H1 (cell line): ENCODE measurements around the gene PAK6. TPM values are rescaled to one million over a fixed set of nuclear protein-coding genes. Genes with fewer than 3 reads are reported as not detected.

Experiments
- CTCF ChIA-PET: fragments of 300-600 bp; sonication (Branson Sonifier 250); formaldehyde crosslinking; loops from one replicate; lab custom pipeline; 2021; ENCODE audit not compliant: partially characterized antibody; lab: Charles Lee
- POLR2A ChIA-PET: fragments of 300-600 bp; sonication (Branson Sonifier 250); formaldehyde crosslinking; loops from one replicate; lab custom pipeline; 2021; ENCODE audit warnings: inconsistent platforms; ENCODE audit not compliant: partially characterized antibody; lab: Charles Lee
- DNase-seq, 2 experiments: peaks; one replicate each; pipeline versions ENCODE4 v3.0.0 to v3.0.0-alpha.2; 2010 to 2022; ENCODE audit warnings: low spot score in 2 of 2, low read depth in 1 of 2, mixed read lengths in 1 of 2
- FAIRE-seq: peaks from 2 replicates; lab custom pipeline; 2011; peaks lifted over from hg19 to GRCh38; lab: Jason Lieb, UNC
- H2AFZ ChIP-seq: 2 replicates; pipeline ENCODE4 v1.8.1; 2012; ENCODE audit warnings: low read length, inconsistent platforms
- H2AK5ac ChIP-seq: 2 replicates; pipeline ENCODE4 v1.6.1; 2013; ENCODE audit warnings: low read depth, low read length
- H2BK120ac ChIP-seq: replicated peaks from 2 replicates; pipeline ENCODE3; 2013; ENCODE audit warnings: low read depth, low read length, inconsistent platforms
- H2BK12ac ChIP-seq: 2 replicates; pipeline ENCODE4 v1.6.1; 2013; ENCODE audit warnings: low read depth, low read length
- H2BK15ac ChIP-seq: 2 replicates; pipeline ENCODE4 v1.6.1; 2013; ENCODE audit warnings: low read length
- H2BK20ac ChIP-seq: 2 replicates; pipeline ENCODE4 v1.6.1; 2013; ENCODE audit warnings: low read length
- H2BK5ac ChIP-seq: 2 replicates; pipeline ENCODE4 v1.6.1; 2013; ENCODE audit warnings: low read depth, low read length
- H3K14ac ChIP-seq: 2 replicates; pipeline ENCODE4 v1.6.1; 2013; ENCODE audit warnings: inconsistent platforms; ENCODE audit not compliant: insufficient read length
- H3K18ac ChIP-seq: 2 replicates; pipeline ENCODE4 v1.6.1; 2013; ENCODE audit warnings: low read length; ENCODE audit errors: extremely low read depth
- H3K23ac ChIP-seq: 2 replicates; pipeline ENCODE4 v1.6.1; 2013; ENCODE audit warnings: inconsistent platforms; ENCODE audit not compliant: insufficient read length
- H3K23me2 ChIP-seq: 2 replicates; pipeline ENCODE4 v1.6.1; 2013; ENCODE audit warnings: low read depth, low read length
- H3K27ac ChIP-seq: 2 replicates; pipeline ENCODE4 v1.6.1; 2011; ENCODE audit warnings: low read depth, low read length, inconsistent platforms
- H3K27me3 ChIP-seq, 4 experiments: replicated peaks in 1 of 4; 1 replicate in 1 of 4; 2 replicates in 3 of 4; pipeline versions ENCODE4 v1.6.1 to v1.8.1; 2011 to 2013; ENCODE audit warnings: low read length in 3 of 4, mild to moderate bottlenecking in 3 of 4, inconsistent platforms in 2 of 4, mixed read lengths in 2 of 4, moderate library complexity in 1 of 4; ENCODE audit not compliant: control insufficient read depth in 3 of 4, insufficient read depth in 3 of 4; ENCODE audit errors: extremely low read depth in 1 of 4
- H3K36me3 ChIP-seq, 4 experiments: 2 replicates each; pipeline versions ENCODE4 v1.6.1 to v1.8.1; 2011 to 2013; ENCODE audit warnings: mild to moderate bottlenecking in 4 of 4, low read length in 3 of 4, moderate library complexity in 2 of 4, control low read depth in 1 of 4, inconsistent platforms in 1 of 4; ENCODE audit not compliant: insufficient read depth in 4 of 4, control insufficient read depth in 2 of 4
- H3K4ac ChIP-seq: replicated peaks from 2 replicates; pipeline ENCODE3; 2013; ENCODE audit warnings: low read length, low read depth, mixed read lengths, inconsistent platforms; ENCODE audit not compliant: insufficient read length
- H3K4me1 ChIP-seq, 4 experiments: replicated peaks in 1 of 4; 1 replicate in 1 of 4; 2 replicates in 3 of 4; pipeline versions ENCODE4 v1.6.1 to v1.8.1; 2011 to 2013; ENCODE audit warnings: low read length in 3 of 4, inconsistent platforms in 2 of 4, mixed read lengths in 1 of 4; ENCODE audit not compliant: insufficient read depth in 4 of 4, control insufficient read depth in 3 of 4
- H3K4me2 ChIP-seq, 2 experiments: 2 replicates each; pipeline versions ENCODE4 v1.6.1 to v1.8.1; 2011 to 2013; ENCODE audit warnings: low read depth in 2 of 2, low read length in 2 of 2, control low read depth in 1 of 2, inconsistent platforms in 1 of 2, mild to moderate bottlenecking in 1 of 2; ENCODE audit not compliant: insufficient read depth in 1 of 2
- H3K4me3 ChIP-seq, 4 experiments: fragments of 200-600, 300-600 bp in 1 of 4; sonication (generic), shearing (Covaris generic), sonication (Bioruptor Twin) in 1 of 4; 2 replicates each; pipeline versions ENCODE4 v1.5.1 to v1.8.1; 2011 to 2016; ENCODE audit warnings: low read length in 4 of 4, low read depth in 3 of 4, control low read depth in 2 of 4, inconsistent platforms in 2 of 4, mild to moderate bottlenecking in 2 of 4, mixed read lengths in 1 of 4, moderate library complexity in 1 of 4; ENCODE audit not compliant: insufficient read depth in 2 of 4; ENCODE audit errors: extremely low read depth in 1 of 4
- H3K56ac ChIP-seq: replicated peaks from 2 replicates; pipeline ENCODE3; 2013; ENCODE audit warnings: low read depth, mild to moderate bottlenecking, mixed read lengths, low read length, inconsistent platforms; ENCODE audit not compliant: insufficient read length
- H3K79me1 ChIP-seq: 2 replicates; pipeline ENCODE4 v1.6.1; 2013; ENCODE audit warnings: low read depth, low read length, control low read depth
- H3K79me2 ChIP-seq, 2 experiments: 2 replicates each; pipeline versions ENCODE4 v1.6.1 to v1.8.1; 2012 to 2013; ENCODE audit warnings: low read length in 2 of 2, mild to moderate bottlenecking in 2 of 2, inconsistent platforms in 1 of 2; ENCODE audit not compliant: insufficient read depth in 2 of 2, control insufficient read depth in 1 of 2
- H3K9ac ChIP-seq, 4 experiments: replicated peaks in 1 of 4; 1 replicate in 1 of 4; 2 replicates in 3 of 4; pipeline versions ENCODE4 v1.6.1 to v1.8.1; 2011 to 2013; ENCODE audit warnings: low read depth in 3 of 4, low read length in 3 of 4, control low read depth in 2 of 4, mild to moderate bottlenecking in 2 of 4, moderate library complexity in 2 of 4, inconsistent platforms in 1 of 4; ENCODE audit errors: extremely low read depth in 1 of 4
- H3K9me3 ChIP-seq, 2 experiments: 2 replicates each; pipeline versions ENCODE4 v1.6.1 to v1.8.1; 2012 to 2013; ENCODE audit warnings: mild to moderate bottlenecking in 2 of 2, moderate library complexity in 2 of 2, control low read depth in 1 of 2, inconsistent platforms in 1 of 2, low read depth in 1 of 2, low read length in 1 of 2, mixed read lengths in 1 of 2; ENCODE audit not compliant: insufficient read depth in 2 of 2
- H4K20me1 ChIP-seq, 2 experiments: replicated peaks in 1 of 2; 2 replicates each; pipeline versions ENCODE3 to v1.8.1; 2011 to 2013; ENCODE audit warnings: inconsistent platforms in 2 of 2, low read length in 2 of 2, mild to moderate bottlenecking in 1 of 2; ENCODE audit not compliant: insufficient read depth in 2 of 2, control insufficient read depth in 1 of 2
- H4K5ac ChIP-seq: 2 replicates; pipeline ENCODE4 v1.6.1; 2013; ENCODE audit warnings: low read length, low read depth, mixed read lengths, inconsistent platforms; ENCODE audit not compliant: insufficient read length
- H4K8ac ChIP-seq: 2 replicates; pipeline ENCODE4 v1.8.0; 2013; ENCODE audit warnings: mild to moderate bottlenecking, moderate library complexity, low read length, inconsistent platforms; ENCODE audit not compliant: insufficient read depth; ENCODE audit errors: extremely low read depth
- H4K91ac ChIP-seq: replicated peaks from 2 replicates; pipeline ENCODE3; 2013; ENCODE audit warnings: low read length, mixed read lengths, inconsistent platforms; ENCODE audit not compliant: insufficient read length
- WGBS, 2 experiments: shearing (Covaris generic) in 1 of 2; methylation state at CpG; one replicate each; pipeline versions ENCODE4 v1.1.6 to v1.1.7; 2013 to 2015; ENCODE audit warnings: low lambda C conversion rate in 2 of 2, mixed read lengths in 2 of 2, inconsistent platforms in 1 of 2, low coverage in 1 of 2, missing lambda C conversion rate in 1 of 2; ENCODE audit not compliant: insufficient replicate concordance in 2 of 2, insufficient coverage in 1 of 2, insufficient read length in 1 of 2; ENCODE audit errors: extremely low coverage in 1 of 2, missing lambda C conversion rate in 1 of 2; 5-methylcytosine and 5-hydroxymethylcytosine counted together
- polyA plus RNA-seq, 7 experiments: library from polyadenylated mRNA; depleted of rRNA in 3 of 7; stranded (reverse) in 5 of 7; unstranded in 2 of 7; fragments of >200 nt in 5 of 7; fragments of 200-250 nt in 2 of 7; gene quantifications; 1 replicate in 5 of 7; 2 replicates in 1 of 7; 4 replicates in 1 of 7; pipeline versions ENCODE4 v1.2.1 to v1.2.3, GENCODE V29; 2011 to 2013; ENCODE audit warnings: missing spikeins in 2 of 7, mixed read lengths in 2 of 7
- total RNA-seq: library from RNA; stranded (reverse); fragmentation: NEBNext Ultra II Directional; extraction: Animal tissue kit (Norgen Biotek cat#: 25700); gene quantifications from 2 replicates; pipeline ENCODE4 v1.2.1, GENCODE V29; 2021

The PAK6 gene
- total and polyA plus RNA-seq, 2 of the 8 experiments (the other 6 are each of a cell fraction or from before 2014, with no cell fraction given): 6.9 to 9.4 TPM

GRCh38 chr15:40316931-40317330, 78.1 kb downstream of the PAK6 start:
- no peaks in the 10 kb centered on the region for H3K9me3 ChIP-seq
- no peak overlapping the region for H3K27ac ChIP-seq
- no peak overlapping the region for H2BK12ac ChIP-seq
- H3K4ac ChIP-seq: no peak overlapping the region
- no peak overlapping the region for H4K91ac ChIP-seq
- no peaks in the 10 kb centered on the region for H3K79me1 ChIP-seq
- no peak overlapping the region for H3K9ac ChIP-seq
- no peak overlapping the region for H2AFZ ChIP-seq
- no peak overlapping the region for H3K18ac ChIP-seq
- no peaks in the 10 kb centered on the region for H3K79me2 ChIP-seq
- H3K4me3 ChIP-seq: no peak overlapping the region
- no peak overlapping the region for H2BK5ac ChIP-seq
- H3K23ac ChIP-seq: no peak overlapping the region
- no peak overlapping the region for H2BK20ac ChIP-seq
- ChIA-PET POLR2A (interaction anchor here (0.8 to 1.4 kb wide), 2 partner anchors 28 to 37 kb away, joined by 3 to 4 read pairs; no protein-coding TSS in a partner anchor), CTCF (interaction anchor here (0.6 to 23.9 kb wide), 12 partner anchors 10 to 1089 kb away, joined by 3 to 584 read pairs (median 4); partner anchors contain the start of genes ANKRD63, CCDC9B, PAK6 and PLCB2)
- no peak overlapping the region for H2BK120ac ChIP-seq
- FAIRE-seq (no peak), DNase-seq (no peak)
- peaks cover 0 to 3% (median 2%) of the 10 kb centered on the region in 4 experiments; a peak in 3 of 7 replicates for H3K27me3 ChIP-seq
- H3K36me3 ChIP-seq: no peaks in the 10 kb centered on the region
- H3K23me2 ChIP-seq: no peaks in the 10 kb centered on the region
- H3K4me1 ChIP-seq: peaks cover 0 to 7% (median 2%) of the 10 kb centered on the region in 4 experiments; a peak in 4 of 7 replicates
- no peak overlapping the region for H4K5ac ChIP-seq
- H2AK5ac ChIP-seq: no peak overlapping the region
- 81% methylated on average over 3 of the region's 3 CpGs; no CpG with 5 or more reads in 1 of the 2 experiments for whole genome bisulfite sequencing, 2 experiments
- no peak overlapping the region for H3K14ac ChIP-seq
- peaks cover 0 to 1% of the 10 kb centered on the region in 2 experiments for H4K20me1 ChIP-seq
- H3K56ac ChIP-seq: no peak overlapping the region
- no peak overlapping the region for H4K8ac ChIP-seq
- no peak overlapping the region for H2BK15ac ChIP-seq
- H3K4me2 ChIP-seq: no peak overlapping the region
